SK-N-SH treated with all-trans-retinoic acid at 6 μM for 48 hours (cell line): ENCODE measurements around the gene PRAMEF15.
"Not testable (repeated sequence)": the region's sequence is repeated elsewhere in the genome, so short reads cannot be mapped to it uniquely, and the experiment has no call there.

Experiments used
- ESRRG ChIP-seq: fragments of 250-450 bp; sonication (Bioruptor Pico); IDR thresholded peaks from 2 replicates; pipeline ENCODE4 v1.6.1; 2021; ENCODE audit warnings: mild to moderate bottlenecking
- PATZ1 ChIP-seq: fragments of 250-450 bp; sonication (Bioruptor Pico); IDR thresholded peaks from 2 replicates; pipeline ENCODE4 v1.8.0; 2020; ENCODE audit warnings: mild to moderate bottlenecking, moderate library complexity, borderline replicate concordance
- RARB ChIP-seq: fragments of 250-450 bp; sonication (Bioruptor Pico); IDR thresholded peaks from 2 replicates; pipeline ENCODE4 v1.8.0; 2021; ENCODE audit warnings: mild to moderate bottlenecking, moderate library complexity
- ZNF565 ChIP-seq: fragments of 450-650 bp; formaldehyde crosslinking; conservative IDR thresholded peaks from 2 replicates; pipeline ENCODE4 v1.5.0; 2020; ENCODE audit warnings: low read depth, mild to moderate bottlenecking, moderate library complexity

GRCh38 chr1:13279617-13280016 is 35.8 kb upstream of the PRAMEF15 start:
- not testable (repeated sequence) for TF ChIP-seq ESRRG, RARB, PATZ1, ZNF565 (CRISPR knock-in tag)
